Hepatocyte (in vitro differentiated cells): ENCODE measurements around the gene PCID2. TPM values are rescaled to one million over a fixed set of nuclear protein-coding genes. Genes with fewer than 3 reads are reported as not detected.

Experiments
- DNase-seq: peaks from one replicate; pipeline ENCODE4 v3.0.0-alpha.2; 2016; ENCODE audit warnings: low spot score
- H2AFZ ChIP-seq: fragments of 200-600 bp; sonication (generic); 2 replicates; pipeline ENCODE4 v1.6.0; 2016; ENCODE audit warnings: antibody characterized with exemption, mild to moderate bottlenecking
- H3K27ac ChIP-seq: fragments of 200-600 bp; sonication (generic); 2 replicates; pipeline ENCODE4 v1.5.1; 2016; ENCODE audit warnings: mild to moderate bottlenecking
- H3K27me3 ChIP-seq: fragments of 200-600 bp; sonication (generic); 2 replicates; pipeline ENCODE4 v1.6.1; 2016
- H3K36me3 ChIP-seq: fragments of 200-600 bp; sonication (generic); replicated peaks from 2 replicates; pipeline ENCODE4 v1.5.1; 2016; ENCODE audit warnings: low read depth; ENCODE audit not compliant: insufficient read depth
- H3K4me1 ChIP-seq: fragments of 200-600 bp; sonication (generic); 2 replicates; pipeline ENCODE4 v1.5.1; 2016; ENCODE audit warnings: mild to moderate bottlenecking, moderate library complexity; ENCODE audit not compliant: insufficient read depth
- H3K4me2 ChIP-seq: fragments of 200-600 bp; sonication (generic); 2 replicates; pipeline ENCODE4 v1.6.0; 2016
- H3K4me3 ChIP-seq: fragments of 200-600 bp; sonication (generic); 2 replicates; pipeline ENCODE4 v1.5.1; 2016; ENCODE audit warnings: mild to moderate bottlenecking
- H3K79me2 ChIP-seq: fragments of 200-600 bp; sonication (generic); 2 replicates; pipeline ENCODE4 v1.6.0; 2017; ENCODE audit warnings: mild to moderate bottlenecking
- H3K9me2 ChIP-seq: fragments of 200-600 bp; sonication (generic); replicated peaks from 2 replicates; pipeline ENCODE4 v1.6.0; 2017; ENCODE audit warnings: mild to moderate bottlenecking; ENCODE audit not compliant: insufficient read depth
- H3K9me3 ChIP-seq: fragments of 200-600 bp; sonication (generic); 2 replicates; pipeline ENCODE4 v1.5.1; 2016; ENCODE audit warnings: low read depth, mild to moderate bottlenecking
- H4K20me1 ChIP-seq: fragments of 200-600 bp; sonication (generic); 2 replicates; pipeline ENCODE4 v1.6.0; 2016; ENCODE audit warnings: mild to moderate bottlenecking; ENCODE audit not compliant: insufficient read depth, poor library complexity, severe bottlenecking
- EZH2 ChIP-seq: fragments of 200-600 bp; sonication (generic); IDR thresholded peaks from 2 replicates; pipeline ENCODE4 v1.6.1; 2016; ENCODE audit warnings: antibody characterized with exemption, mild to moderate bottlenecking, borderline replicate concordance
- EZH2phosphoT487 ChIP-seq: fragments of 200-600 bp; sonication (generic); IDR thresholded peaks from one replicate; pipeline ENCODE4 v1.6.1; 2018; ENCODE audit warnings: antibody characterized with exemption, mild to moderate bottlenecking, low read depth, moderate library complexity; ENCODE audit not compliant: unreplicated experiment, severe bottlenecking
- WGBS: methylation state at CpG from one replicate; pipeline ENCODE4 v1.1.6; 2016; ENCODE audit warnings: low lambda C conversion rate; ENCODE audit errors: missing lambda C conversion rate; 5-methylcytosine and 5-hydroxymethylcytosine counted together
- polyA plus RNA-seq: library from polyadenylated mRNA; unstranded; fragments of >200 nt; fragmentation: Nextera tagmentation; extraction: Ambion mirVana; gene quantifications from 2 replicates; pipeline ENCODE4 v1.2.1, GENCODE V29; 2016
- total RNA-seq: library from RNA; depleted of rRNA; stranded (reverse); fragments of >200 nt; gene quantifications from 2 replicates; pipeline ENCODE4 v1.2.3, GENCODE V29; 2014
- TF ChIP-seq, protein P1 (sequence below): fragments of 200-600 bp; sonication (generic); IDR thresholded peaks from 2 replicates; pipeline ENCODE4 v1.5.1; 2016; ENCODE audit warnings: antibody characterized with exemption, mild to moderate bottlenecking; ENCODE audit not compliant: poor library complexity

The PCID2 gene
- total and polyA plus RNA-seq, 2 experiments from 2014 or later: 47.5 to 55.4 TPM

DNA sequence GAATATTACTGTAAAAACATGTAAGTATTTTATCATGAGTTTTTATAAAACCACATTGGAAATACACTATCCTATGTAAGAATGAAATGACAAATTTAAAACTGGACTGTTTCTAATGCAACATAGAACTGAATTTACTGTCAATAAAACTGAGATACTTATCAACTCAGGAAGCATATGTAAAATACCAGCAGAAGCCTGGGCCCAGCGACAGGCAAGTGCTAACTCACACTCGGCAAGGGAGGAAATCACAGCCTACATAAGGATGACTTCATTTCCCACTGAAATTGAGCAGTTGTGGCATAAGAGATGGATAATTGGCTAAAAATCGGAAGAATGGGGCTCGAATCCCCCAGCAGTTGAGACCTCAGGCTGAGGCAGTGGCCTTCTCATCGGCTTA, 38.0 kb downstream of the PCID2 start:
- H3K4me2 ChIP-seq: peak overlapping the region; percentile 61
- H3K27me3 ChIP-seq: no peaks in the 10 kb centered on the region
- peaks cover 16% of the 10 kb centered on the region for H3K4me1 ChIP-seq
- no peaks in the 10 kb centered on the region for H4K20me1 ChIP-seq
- TF ChIP-seq EZH2phosphoT487 (no peak), EZH2 (no peak)
- TF ChIP-seq, protein P1, sequence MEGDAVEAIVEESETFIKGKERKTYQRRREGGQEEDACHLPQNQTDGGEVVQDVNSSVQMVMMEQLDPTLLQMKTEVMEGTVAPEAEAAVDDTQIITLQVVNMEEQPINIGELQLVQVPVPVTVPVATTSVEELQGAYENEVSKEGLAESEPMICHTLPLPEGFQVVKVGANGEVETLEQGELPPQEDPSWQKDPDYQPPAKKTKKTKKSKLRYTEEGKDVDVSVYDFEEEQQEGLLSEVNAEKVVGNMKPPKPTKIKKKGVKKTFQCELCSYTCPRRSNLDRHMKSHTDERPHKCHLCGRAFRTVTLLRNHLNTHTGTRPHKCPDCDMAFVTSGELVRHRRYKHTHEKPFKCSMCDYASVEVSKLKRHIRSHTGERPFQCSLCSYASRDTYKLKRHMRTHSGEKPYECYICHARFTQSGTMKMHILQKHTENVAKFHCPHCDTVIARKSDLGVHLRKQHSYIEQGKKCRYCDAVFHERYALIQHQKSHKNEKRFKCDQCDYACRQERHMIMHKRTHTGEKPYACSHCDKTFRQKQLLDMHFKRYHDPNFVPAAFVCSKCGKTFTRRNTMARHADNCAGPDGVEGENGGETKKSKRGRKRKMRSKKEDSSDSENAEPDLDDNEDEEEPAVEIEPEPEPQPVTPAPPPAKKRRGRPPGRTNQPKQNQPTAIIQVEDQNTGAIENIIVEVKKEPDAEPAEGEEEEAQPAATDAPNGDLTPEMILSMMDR: no peak
- no peaks in the 10 kb centered on the region for H3K9me2 ChIP-seq
- no peaks in the 10 kb centered on the region for H3K9me3 ChIP-seq
- no peaks in the 10 kb centered on the region for H3K36me3 ChIP-seq
- no peak for DNase-seq
- H2AFZ ChIP-seq: no peak overlapping the region
- H3K4me3 ChIP-seq: no peak overlapping the region
- H3K79me2 ChIP-seq: no peaks in the 10 kb centered on the region
- WGBS: 58% methylated on average over 5 of the region's 5 CpGs
- peak overlapping the region; percentile 43 for H3K27ac ChIP-seq

DNA sequence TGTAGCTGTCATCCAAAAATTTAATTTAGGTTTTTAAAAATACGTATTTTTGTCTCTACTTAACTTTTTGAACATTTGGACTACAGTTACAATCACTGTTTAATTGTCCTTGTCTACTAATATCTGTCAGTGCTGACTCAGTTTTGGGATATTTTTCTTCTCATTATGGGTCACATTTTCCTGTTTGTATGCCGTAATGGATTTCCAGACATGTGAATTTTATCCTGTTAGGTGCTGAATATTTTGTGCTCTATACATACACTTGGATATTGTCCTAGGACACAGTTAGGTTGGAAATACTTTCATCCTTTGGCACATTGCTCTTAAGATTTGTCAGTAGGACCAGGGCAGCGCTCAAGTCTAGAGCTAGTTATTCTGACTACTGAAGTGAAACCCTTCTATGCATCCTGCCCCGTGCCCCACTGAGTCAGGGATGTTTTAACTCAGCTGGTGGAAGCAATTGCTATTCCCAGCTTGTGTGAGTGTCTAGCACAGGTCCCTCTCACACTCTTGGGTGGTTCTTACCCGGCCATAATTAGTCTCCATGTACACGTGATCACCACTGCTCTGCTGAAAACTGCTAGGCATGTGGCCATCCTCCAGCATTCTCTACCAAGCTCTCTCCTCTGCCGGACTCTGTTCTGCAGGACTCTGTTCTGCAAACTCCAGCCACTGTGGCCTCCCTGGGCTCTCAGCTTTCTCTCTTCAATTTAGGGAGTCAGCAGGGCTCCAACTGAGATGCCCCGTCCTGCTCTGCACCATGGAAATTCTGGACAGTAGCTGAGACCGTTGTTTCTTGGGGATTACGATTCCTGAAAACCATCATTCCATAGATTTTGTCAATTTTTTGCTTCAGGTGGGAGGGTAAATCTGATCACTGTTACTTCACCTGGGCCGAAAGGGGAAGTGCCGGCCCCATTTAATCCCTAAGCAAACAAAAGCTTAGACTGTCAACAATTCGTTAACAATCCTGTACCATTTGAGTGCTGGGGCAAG, 38.9 kb downstream of the PCID2 start:
- no peak for DNase-seq
- no peaks in the 10 kb centered on the region for H3K79me2 ChIP-seq
- 74% methylated on average over 13 of the region's 13 CpGs for WGBS

DNA sequence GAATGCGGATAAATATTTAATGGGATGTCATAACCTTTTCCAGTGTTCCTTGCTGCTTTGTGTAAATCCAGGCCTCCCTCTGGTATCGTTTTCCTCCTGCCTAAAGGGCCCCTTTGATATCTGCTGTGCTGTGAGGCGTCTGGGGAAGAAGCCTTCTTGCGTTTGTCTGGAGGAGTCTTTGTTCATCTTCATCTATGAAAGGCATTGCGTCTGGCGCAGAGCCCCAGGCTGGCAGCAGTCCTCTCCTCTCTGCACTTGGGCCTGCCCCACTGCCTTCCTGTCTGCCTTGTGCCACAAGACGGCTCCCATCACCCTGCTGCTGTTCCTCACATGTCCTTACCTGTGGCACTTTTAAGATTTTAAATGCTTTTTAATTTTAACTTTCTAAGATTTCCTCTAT, 40.3 kb downstream of the PCID2 start:
- Histone ChIP-seq H3K9me3 (no peaks in the 10 kb centered on the region), H3K4me2 (no peak overlapping the region), H3K27me3 (peaks cover 6% of the 10 kb centered on the region), H3K9me2 (no peaks in the 10 kb centered on the region), H3K79me2 (no peaks in the 10 kb centered on the region), H3K4me1 (peaks cover 16% of the 10 kb centered on the region), H3K27ac (no peak overlapping the region), H2AFZ (no peak overlapping the region), H3K4me3 (no peak overlapping the region), H3K36me3 (no peaks in the 10 kb centered on the region), H4K20me1 (no peaks in the 10 kb centered on the region)
- no peak for DNase-seq
- TF ChIP-seq, protein P1: no peak
- TF ChIP-seq EZH2phosphoT487 (no peak), EZH2 (no peak)
- 88% methylated on average over 7 of the region's 7 CpGs for WGBS

More for the DNA sequence above, 38.9 kb downstream of the PCID2 start:
- peak overlapping the region; percentile 61 for H3K4me2 ChIP-seq
- peaks cover 16% of the 10 kb centered on the region for H3K4me1 ChIP-seq
- H3K36me3 ChIP-seq: no peaks in the 10 kb centered on the region
- no peaks in the 10 kb centered on the region for H3K9me2 ChIP-seq
- H2AFZ ChIP-seq: no peak overlapping the region
- no peak overlapping the region for H3K4me3 ChIP-seq
- no peaks in the 10 kb centered on the region for H3K27me3 ChIP-seq
- TF ChIP-seq EZH2phosphoT487 (no peak), EZH2 (no peak)
- TF ChIP-seq, protein P1: no peak
- peak overlapping the region; percentile 56 for H3K27ac ChIP-seq
- H4K20me1 ChIP-seq: no peaks in the 10 kb centered on the region
- no peaks in the 10 kb centered on the region for H3K9me3 ChIP-seq
